Body of pancreas (tissue), 4 donors: ENCODE measurements around the gene SNX27. TPM values are rescaled to one million over a fixed set of nuclear protein-coding genes. Genes with fewer than 3 reads are reported as not detected.

Experiments used
- ATAC-seq: fragments of 150-250 bp; one replicate; pipeline ENCODE4 v1.9.1; 2016
- DNase-seq, 4 donors: peaks; one replicate each; pipeline ENCODE4 v3.0.0-alpha.2; 2019
- H3K27ac ChIP-seq, 4 donors: fragments of 200-600 bp; sonication (generic); 1 replicate in 3 of 4; 2 replicates in 1 of 4; pipeline versions ENCODE4 v1.5.1 to v1.6.1; 2016 to 2019; ENCODE audit warnings: mild to moderate bottlenecking in 1 of 4, mixed read lengths in 1 of 4, moderate library complexity in 1 of 4
- H3K27me3 ChIP-seq, 2 donors: fragments of 200-600 bp; sonication (generic); one replicate each; pipeline ENCODE4 v1.6.0; 2016; ENCODE audit warnings: mild to moderate bottlenecking in 1 of 2
- H3K36me3 ChIP-seq, 2 donors: fragments of 200-600 bp; sonication (generic); replicated peaks in 1 of 2; 2 replicates each; pipeline ENCODE4 v1.5.1; 2016; ENCODE audit warnings: low read depth in 2 of 2; ENCODE audit not compliant: insufficient read depth in 1 of 2
- H3K4me1 ChIP-seq: fragments of 200-600 bp; sonication (generic); one replicate; pipeline ENCODE4 v1.6.0; 2016
- H3K4me3 ChIP-seq, 2 donors: fragments of 200-600 bp; sonication (generic); 1 replicate in 1 of 2; 2 replicates in 1 of 2; pipeline ENCODE4 v1.5.1; 2016 to 2019
- H3K9me3 ChIP-seq, 3 donors: fragments of 200-600 bp; sonication (generic); 1 replicate in 2 of 3; 2 replicates in 1 of 3; pipeline ENCODE4 v1.5.1; 2016
- POLR2A ChIP-seq, 3 donors: fragments of 450-650 bp; IDR thresholded peaks; one replicate each; pipeline ENCODE4 v1.6.1; 2016; ENCODE audit warnings: antibody characterized with exemption in 3 of 3, mild to moderate bottlenecking in 2 of 3
- WGBS, 2 donors: methylation state at CpG; one replicate each; pipeline ENCODE4 v1.1.5; 2017; 5-methylcytosine and 5-hydroxymethylcytosine counted together
- intact Hi-C: fragments of 100-400 bp; cut with DNase I; formaldehyde crosslinking; loops from one replicate; pipeline ENCODE4 v1.15.1; 2023
- total RNA-seq, 2 donors: library from RNA; depleted of rRNA; stranded (reverse); fragments of >200 nt; gene quantifications; one replicate each; pipeline ENCODE4 v1.1.0, GENCODE V29; 2016
- TF ChIP-seq, protein P1 (sequence below), 7 experiments: fragments of 450-650 bp in 4 of 7; fragments of 200-600 bp in 3 of 7; sonication (generic) in 3 of 7; IDR thresholded peaks; one replicate each; pipeline ENCODE4 v1.5.1; 2016 to 2019; ENCODE audit warnings: antibody characterized with exemption in 7 of 7

Gene SNX27
- total RNA-seq, 2 donors from 2014 or later: 22.3 to 25.7 TPM

DNA sequence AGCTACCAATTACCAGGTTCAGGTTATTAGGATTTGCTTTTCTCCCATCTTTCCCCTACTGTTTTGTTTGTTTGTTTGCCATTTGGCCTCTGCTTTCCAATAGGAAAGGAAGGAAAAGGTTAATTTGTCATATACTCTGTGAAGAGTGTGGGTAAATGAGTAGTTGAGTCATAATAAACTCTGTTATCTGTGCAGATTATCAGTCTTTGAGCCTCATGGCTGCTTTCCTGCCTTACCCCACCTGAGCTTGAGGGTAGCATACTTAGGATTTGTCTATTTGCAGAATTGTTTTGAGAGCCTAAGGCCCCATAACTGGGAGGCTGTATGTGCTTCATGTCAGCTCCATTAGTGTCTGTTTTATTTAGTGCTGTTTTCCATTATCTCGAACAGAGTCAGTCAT is 32.9 kb upstream of the SNX27 start:
- H3K9me3 ChIP-seq: no peaks in the 10 kb centered on the region
- intact Hi-C loops: no loop called here
- no peak overlapping the region for H3K27ac ChIP-seq
- DNase-seq (no peak), ATAC-seq (no peak)
- H3K4me1 ChIP-seq: no peaks in the 10 kb centered on the region
- WGBS, 2 donors: 90 to 92% methylated on average over 1 of the region's 1 CpG
- no peak for TF ChIP-seq POLR2A (IDR thresholded peaks at IDR 0.05)
- TF ChIP-seq, protein P1, sequence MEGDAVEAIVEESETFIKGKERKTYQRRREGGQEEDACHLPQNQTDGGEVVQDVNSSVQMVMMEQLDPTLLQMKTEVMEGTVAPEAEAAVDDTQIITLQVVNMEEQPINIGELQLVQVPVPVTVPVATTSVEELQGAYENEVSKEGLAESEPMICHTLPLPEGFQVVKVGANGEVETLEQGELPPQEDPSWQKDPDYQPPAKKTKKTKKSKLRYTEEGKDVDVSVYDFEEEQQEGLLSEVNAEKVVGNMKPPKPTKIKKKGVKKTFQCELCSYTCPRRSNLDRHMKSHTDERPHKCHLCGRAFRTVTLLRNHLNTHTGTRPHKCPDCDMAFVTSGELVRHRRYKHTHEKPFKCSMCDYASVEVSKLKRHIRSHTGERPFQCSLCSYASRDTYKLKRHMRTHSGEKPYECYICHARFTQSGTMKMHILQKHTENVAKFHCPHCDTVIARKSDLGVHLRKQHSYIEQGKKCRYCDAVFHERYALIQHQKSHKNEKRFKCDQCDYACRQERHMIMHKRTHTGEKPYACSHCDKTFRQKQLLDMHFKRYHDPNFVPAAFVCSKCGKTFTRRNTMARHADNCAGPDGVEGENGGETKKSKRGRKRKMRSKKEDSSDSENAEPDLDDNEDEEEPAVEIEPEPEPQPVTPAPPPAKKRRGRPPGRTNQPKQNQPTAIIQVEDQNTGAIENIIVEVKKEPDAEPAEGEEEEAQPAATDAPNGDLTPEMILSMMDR (IDR thresholded peaks at IDR 0.05): no peak
- H3K4me3 ChIP-seq: no peak overlapping the region
- peaks cover 0 to 40% of the 10 kb centered on the region in 2 donors for H3K36me3 ChIP-seq
- no peaks in the 10 kb centered on the region for H3K27me3 ChIP-seq

DNA sequence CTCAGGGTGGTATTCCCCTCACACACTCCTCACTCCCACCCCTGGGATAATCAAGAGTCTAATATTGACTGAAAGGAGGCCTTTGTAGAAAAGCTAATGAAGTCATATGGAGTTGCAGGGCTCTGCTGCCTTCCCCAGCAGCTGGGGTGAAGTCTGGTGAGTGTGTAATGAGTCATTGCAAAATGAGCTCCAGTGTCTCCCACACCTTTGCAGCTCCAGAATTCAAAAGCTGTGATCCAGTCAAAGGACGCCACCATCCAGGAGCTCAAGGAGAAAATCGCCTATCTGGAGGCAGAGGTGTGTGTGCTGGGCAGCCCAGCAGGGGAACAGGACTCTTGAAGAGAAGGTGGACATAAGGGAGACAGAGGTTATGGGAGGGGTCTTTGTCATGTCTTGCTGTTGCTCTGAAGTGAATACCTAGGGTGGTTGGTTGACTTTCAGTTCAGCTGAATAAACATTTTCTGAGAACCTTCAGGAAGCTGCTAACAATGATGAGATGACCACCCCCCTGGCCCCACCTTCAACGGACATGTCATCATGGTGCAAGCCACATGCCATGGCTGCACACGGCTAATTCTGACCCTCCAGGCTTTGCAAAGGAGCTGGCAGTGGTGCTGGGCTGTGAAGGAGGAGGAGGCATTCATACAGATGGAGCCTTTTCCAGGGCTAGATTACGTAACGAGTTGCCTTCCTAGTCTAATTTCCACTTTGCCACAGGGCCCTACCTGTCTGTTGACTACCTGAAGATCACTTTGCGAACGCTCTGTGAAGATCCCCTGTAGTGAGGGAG is 32.2 kb upstream of the SNX27 start:
- TF ChIP-seq, protein P1 (IDR thresholded peaks at IDR 0.05): no peak
- no peak for TF ChIP-seq POLR2A (IDR thresholded peaks at IDR 0.05)
- DNase-seq (no peak), ATAC-seq (no peak)
- 75 to 80% methylated on average over 8 of the region's 8 CpGs for WGBS, 2 donors
- no peaks in the 10 kb centered on the region for H3K4me1 ChIP-seq
- no peaks in the 10 kb centered on the region for H3K27me3 ChIP-seq
- no peaks in the 10 kb centered on the region for H3K9me3 ChIP-seq
- intact Hi-C loops: no loop called here
- H3K36me3 ChIP-seq: peaks cover 0 to 37% of the 10 kb centered on the region in 2 donors
- H3K4me3 ChIP-seq: no peak overlapping the region
- no peak overlapping the region for H3K27ac ChIP-seq

DNA sequence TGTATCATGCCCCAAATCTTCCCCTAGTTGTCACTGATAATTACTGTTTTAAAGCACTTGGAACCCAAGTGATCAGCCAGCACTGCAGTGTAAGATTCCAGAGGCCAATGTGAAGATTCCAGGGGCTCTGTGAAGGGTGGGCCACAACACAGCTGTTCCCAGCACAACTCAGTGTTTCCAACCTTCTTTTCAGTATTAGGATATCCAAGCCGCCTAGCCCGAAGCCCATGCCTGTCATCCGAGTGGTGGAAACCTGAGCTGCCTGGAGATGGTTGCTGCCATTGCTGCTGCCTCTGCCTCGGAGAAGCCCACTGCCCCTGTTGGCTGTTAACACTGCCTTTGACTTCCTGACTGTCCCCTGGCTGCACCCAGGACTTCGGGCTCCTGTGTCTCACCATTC is 30.4 kb upstream of the SNX27 start:
- no peak overlapping the region for H3K4me3 ChIP-seq
- WGBS, 2 donors: 83 to 95% methylated on average over 5 of the region's 5 CpGs
- H3K27ac ChIP-seq: no peak overlapping the region
- H3K27me3 ChIP-seq: no peaks in the 10 kb centered on the region
- intact Hi-C loops: no loop called here
- peaks cover 0 to 31% of the 10 kb centered on the region in 2 donors for H3K36me3 ChIP-seq
- ATAC-seq: no peak
- no peak for DNase-seq
- TF ChIP-seq POLR2A (IDR thresholded peaks at IDR 0.05): no peak
- TF ChIP-seq, protein P1 (IDR thresholded peaks at IDR 0.05): no peak
- H3K4me1 ChIP-seq: no peaks in the 10 kb centered on the region
- no peaks in the 10 kb centered on the region for H3K9me3 ChIP-seq

DNA sequence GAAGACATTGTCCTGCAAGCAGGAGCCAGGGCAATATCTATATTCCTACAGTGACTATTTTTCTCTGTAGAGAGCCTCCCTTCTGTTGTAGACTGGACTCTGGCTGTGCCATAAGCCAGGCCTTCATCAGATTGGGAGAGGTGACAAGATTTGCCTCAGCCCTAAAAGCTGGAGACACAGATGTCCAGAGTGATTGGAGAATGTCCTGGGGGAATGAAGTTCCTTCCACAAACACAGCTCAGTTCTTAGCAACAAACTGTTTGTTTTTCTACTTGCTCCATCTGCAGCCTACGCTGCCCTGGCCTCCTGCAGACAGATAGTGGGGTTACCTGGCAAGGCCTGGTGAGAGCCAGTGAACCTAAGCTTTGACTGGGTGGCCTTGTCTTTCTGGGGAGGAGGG is 29.9 kb upstream of the SNX27 start:
- Histone ChIP-seq H3K27ac (no peak overlapping the region), H3K27me3 (no peaks in the 10 kb centered on the region), H3K4me3 (no peak overlapping the region), H3K9me3 (no peaks in the 10 kb centered on the region), H3K4me1 (no peaks in the 10 kb centered on the region), H3K36me3 (peaks cover 0 to 31% of the 10 kb centered on the region in 2 donors)
- ATAC-seq (no peak), DNase-seq (no peak)
- intact Hi-C loops: no loop called here
- WGBS, 2 donors: 88 to 91% methylated on average over 1 of the region's 1 CpG
- no peak for TF ChIP-seq POLR2A (IDR thresholded peaks at IDR 0.05)
- TF ChIP-seq, protein P1 (IDR thresholded peaks at IDR 0.05): no peak

DNA sequence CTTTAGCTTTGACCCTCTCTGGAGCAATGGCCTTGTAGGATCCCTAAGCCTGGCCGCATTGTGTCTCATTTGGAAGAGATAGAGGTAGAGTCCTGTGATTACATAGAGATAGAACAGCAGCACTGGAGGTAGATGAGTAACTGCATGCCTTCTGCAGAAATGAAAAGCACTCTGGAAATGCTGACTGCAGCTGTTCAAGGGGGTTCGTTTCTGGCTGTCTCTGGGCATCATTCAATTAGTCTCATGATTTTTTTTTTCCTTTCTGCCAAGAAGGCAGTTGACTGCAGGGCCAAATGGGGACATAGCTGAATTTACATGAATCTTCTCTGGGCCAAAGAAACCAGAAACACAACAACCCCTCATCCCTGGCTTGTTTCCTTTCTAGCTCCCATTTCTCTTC is 28.1 kb upstream of the SNX27 start:
- TF ChIP-seq POLR2A (IDR thresholded peaks at IDR 0.05): no peak
- TF ChIP-seq, protein P1 (IDR thresholded peaks at IDR 0.05): no peak
- intact Hi-C loops: no loop called here
- no peak for ATAC-seq
- Histone ChIP-seq H3K9me3 (no peaks in the 10 kb centered on the region), H3K4me3 (no peak overlapping the region), H3K27me3 (no peaks in the 10 kb centered on the region), H3K4me1 (no peaks in the 10 kb centered on the region), H3K27ac (no peak overlapping the region), H3K36me3 (peaks cover 0 to 21% of the 10 kb centered on the region in 2 donors)
- DNase-seq: no peak
- WGBS, 2 donors: 51 to 60% methylated on average over 2 of the region's 2 CpGs
